Left lobe of liver (tissue), 2 donors: ENCODE data around the gene PDYN. TPM values are rescaled to one million over a fixed set of nuclear protein-coding genes. Genes with fewer than 3 reads are reported as not detected.

Experiments
- ATAC-seq: fragments of 200-7000 bp; cut with Tn5 transposase; one replicate; pipeline ENCODE4 v1.9.1; 2020; ENCODE audit warnings: mild to moderate bottlenecking, moderate library complexity
- DNase-seq: peaks from one replicate; pipeline ENCODE4 v3.0.0-alpha.2; 2020; ENCODE audit warnings: low spot score
- total RNA-seq: library from RNA; stranded (reverse); gene quantifications from one replicate; pipeline ENCODE4 v1.2.1, GENCODE V29; 2021
- donor health status: DM: no; HTN: no; CAD: no; lungs with moderate emphysema.
- donor health status: DM: no; HTN: yes; CAD: no.

The PDYN gene
- total RNA-seq, 1 donor from 2014 or later = not detected

- ATAC-seq (no peak), DNase-seq (no peak)
These were observed 1.9 kb upstream of the PDYN start for GRCh38 chr20:1995531-1996310.

- ATAC-seq = no peak
- DNase-seq = no peak
These were observed 769 bp upstream of the PDYN start for GRCh38 chr20:1994627-1995026.

GRCh38 chr20:1992359-1993110 lies 1.3 kb downstream of the PDYN start:
- DNase-seq (no peak), ATAC-seq (no peak)

DNA sequence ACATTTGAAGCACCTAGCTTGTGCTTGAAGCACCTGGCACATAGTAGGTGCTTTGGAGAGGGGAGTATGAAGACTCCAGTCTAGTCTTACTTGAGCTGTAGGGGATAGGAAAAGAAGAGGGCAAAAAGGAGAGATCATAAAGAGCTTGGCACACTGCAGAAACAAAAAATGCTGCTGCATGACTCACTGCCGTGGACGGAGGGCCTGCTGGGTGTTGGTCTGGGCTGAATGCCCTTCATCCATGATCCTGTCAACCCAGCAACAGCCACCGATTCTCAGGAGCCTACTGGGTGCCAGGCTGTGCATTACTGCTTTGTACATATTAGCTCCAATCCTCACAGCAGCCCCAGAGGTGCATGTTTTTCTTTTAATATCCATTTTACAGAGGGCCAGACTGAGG lies 6.0 kb downstream of the PDYN start:
- DNase-seq = no peak
- ATAC-seq = no peak

DNA sequence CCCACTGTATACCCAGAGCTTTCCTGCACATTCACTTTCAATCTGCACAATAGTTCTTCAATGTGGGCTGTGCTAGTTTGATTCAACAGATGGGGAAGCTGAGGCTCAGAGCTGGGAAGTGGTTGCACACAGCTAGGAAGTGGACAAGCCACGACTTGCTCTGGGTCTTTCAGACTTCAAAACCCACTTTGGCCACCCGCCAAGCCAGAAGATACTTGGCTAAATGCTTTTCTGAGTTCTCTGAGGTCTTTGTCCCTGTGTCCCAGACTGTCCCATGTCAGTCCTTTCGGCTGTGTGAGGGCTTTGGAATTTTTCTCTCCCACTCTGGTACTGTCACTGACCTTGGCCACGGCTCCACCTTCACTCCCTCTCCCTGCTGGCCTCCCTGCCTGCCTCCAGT lies 10.6 kb downstream of the PDYN start:
- ATAC-seq = no peak
- no peak for DNase-seq

DNA sequence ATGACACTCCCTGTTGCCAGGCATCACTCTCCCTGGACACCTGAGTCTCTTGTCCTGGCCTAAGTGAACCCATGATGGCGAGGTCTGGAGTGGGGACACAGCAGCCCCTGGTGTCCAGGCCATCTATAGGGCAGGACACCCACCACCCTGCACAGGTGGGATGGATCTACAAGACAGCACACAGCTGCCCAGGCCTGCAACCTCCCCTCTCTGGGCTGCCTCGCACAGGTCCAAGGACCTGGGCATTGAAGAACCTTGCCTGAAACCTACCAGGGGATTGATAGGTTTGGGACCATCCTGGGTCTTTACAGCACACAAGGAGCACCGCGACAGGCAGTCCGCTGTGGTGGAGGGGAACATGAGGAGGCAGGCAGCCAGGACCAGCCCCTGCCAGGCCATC lies 11.2 kb downstream of the PDYN start:
- no peak for DNase-seq
- no peak for ATAC-seq

- ATAC-seq (no peak), DNase-seq (no peak)
These were observed 14.6 kb downstream of the PDYN start for GRCh38 chr20:1979106-1979778.

DNA sequence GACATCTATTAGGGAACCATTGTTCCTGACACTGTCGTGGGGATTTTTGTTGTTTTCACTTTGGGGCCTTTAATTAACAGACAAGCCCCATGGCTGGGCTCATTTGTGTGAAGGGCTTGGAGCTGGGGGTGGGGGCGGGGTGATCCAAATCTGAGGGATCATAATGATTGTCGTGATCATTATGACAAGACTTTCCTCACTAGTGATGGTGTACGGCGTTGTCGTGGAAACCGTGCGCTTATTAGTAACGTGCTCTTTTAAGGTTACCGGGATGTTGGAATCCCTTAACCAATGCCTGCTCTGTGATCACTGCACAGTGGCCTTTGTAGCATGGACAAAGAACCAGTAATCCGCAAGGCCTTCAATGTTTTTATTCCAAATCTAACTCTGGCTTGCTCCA lies 18.6 kb downstream of the PDYN start:
- no peak for ATAC-seq

GRCh38 chr20:1973601-1974440 lies 20.0 kb downstream of the PDYN start:
- DNase-seq (no peak), ATAC-seq (no peak)

More for the DNA sequence above, 18.6 kb downstream of the PDYN start:
- no peak for DNase-seq

GRCh38 chr20:1971893-1972586 lies 21.8 kb downstream of the PDYN start:
- no peak for ATAC-seq
- DNase-seq = no peak

GRCh38 chr20:1968964-1969363 lies 24.9 kb downstream of the PDYN start:
- no peak for ATAC-seq
- no peak for DNase-seq

- ATAC-seq = peak; percentile 95
- peak; percentile 72 for DNase-seq
These were observed 28.1 kb downstream of the PDYN start for GRCh38 chr20:1965520-1966351.

DNA sequence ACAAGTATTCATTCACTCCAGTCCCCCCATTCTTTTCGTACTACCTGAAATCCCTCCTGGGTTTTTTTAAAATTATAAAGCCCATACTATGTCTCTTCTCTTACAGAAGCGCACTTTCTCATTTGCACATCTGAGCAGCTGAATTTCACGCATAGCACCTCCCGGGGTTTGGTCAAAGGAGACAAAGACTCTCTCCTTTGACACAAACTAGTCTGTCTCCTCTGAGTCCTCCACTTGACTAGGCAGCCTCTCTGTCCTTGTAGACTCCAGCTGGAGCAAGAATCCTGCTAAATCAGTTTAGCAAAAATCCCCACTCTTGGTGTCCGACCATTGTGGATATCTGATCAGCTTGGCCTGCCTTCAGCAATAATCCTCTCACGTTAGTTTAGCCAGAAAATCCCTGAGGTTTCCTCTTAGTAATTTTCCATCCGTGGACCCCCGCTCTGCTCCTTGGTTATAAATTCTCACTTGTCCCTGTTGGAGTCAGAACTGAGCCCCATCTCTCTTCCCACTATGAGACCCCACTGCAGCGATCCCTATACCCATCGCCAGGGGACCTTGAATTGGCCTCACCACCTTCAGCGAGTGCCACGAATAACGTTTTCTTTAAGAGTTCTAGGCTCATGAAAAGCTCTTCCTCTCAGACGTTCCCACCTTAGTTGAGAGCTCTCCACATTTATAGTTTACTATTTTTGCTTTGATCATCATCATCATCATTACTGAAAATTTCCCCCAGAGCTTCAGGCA lies 29.0 kb downstream of the PDYN start:
- ATAC-seq = no peak
- no peak for DNase-seq

- no peak for ATAC-seq
- DNase-seq = no peak
These were observed 29.8 kb downstream of the PDYN start for GRCh38 chr20:1964061-1964460.

- no peak for DNase-seq
- ATAC-seq = no peak
These were observed 32.5 kb downstream of the PDYN start for GRCh38 chr20:1961374-1961773.

DNA sequence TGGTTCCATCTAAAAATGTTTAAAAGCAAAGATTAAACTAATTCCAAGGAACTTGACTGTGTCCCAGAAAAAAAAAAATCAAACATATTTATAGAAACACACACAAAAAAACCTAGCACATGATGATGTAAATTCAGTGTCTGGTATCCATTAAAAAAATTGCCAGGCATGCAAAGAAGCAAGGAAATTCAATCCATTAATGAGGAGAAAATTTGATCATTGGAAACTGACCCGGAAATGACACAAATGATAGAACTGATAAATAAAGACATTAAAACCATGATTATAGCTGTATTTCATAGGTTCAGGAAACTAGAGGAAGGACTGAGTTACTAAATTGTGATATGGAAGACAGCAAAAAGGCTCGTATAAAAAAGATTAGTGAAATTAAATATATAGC lies 34.7 kb downstream of the PDYN start:
- ATAC-seq (no peak), DNase-seq (no peak)

DNA sequence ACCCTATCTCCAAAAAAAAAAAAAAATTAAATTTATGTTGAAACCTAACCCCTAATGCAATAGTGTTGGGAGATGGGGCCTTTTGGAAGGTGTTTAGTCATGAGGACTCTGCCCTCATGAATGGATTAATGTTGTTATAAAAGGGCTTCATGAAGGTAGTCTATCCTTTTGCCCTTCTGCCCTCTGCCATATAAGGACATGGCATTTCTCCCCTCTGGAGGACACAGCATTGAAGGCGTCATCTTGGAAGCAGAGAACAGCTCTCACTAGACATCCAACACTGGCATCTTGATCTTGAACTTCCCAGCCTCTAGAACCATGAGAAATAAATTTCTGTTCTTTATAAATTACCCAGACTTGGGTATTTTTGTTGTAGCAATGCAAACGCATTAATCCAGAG lies 35.4 kb downstream of the PDYN start:
- DNase-seq (no peak), ATAC-seq (no peak)

DNA sequence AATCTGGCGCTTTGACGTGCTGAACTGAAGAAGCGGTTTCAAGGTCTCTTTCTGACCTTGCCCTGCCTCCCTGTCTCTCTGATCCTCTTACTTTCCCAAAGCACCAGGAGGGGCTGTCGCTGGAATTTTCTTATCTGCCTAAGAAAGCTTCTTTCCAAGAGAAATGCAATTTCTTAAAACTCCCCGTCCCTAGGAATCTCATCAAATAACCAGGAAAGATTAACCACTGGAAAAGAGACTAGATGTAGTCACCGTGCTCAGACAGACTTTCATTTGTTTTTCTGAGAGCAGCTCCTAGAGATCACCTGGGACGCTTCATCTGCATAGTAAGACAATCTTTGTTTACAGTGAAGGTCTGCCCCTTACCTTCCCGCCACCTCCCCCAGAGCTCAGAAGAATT lies 38.6 kb downstream of the PDYN start:
- no peak for DNase-seq

DNA sequence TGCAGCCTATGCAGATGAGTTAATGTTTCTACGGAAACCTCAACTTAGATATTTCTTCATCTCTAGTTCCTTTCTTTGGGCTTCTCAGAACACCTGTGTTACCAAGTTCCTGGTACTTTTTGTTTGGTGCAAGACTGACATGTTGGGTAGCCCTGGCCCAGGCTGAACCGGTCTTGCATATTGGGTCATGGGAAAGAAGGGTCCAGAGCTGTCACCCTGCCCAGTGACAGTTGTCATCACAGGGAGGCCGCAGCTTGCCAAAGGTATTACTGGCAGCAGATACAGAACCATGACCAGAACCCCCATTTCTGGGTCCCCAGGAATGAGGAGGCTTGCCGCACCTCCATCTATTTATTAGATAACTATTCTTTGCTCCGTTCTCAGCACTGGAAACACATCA lies 40.2 kb downstream of the PDYN start:
- ATAC-seq (no peak), DNase-seq (peak; percentile 35)

More for the DNA sequence above, 38.6 kb downstream of the PDYN start:
- ATAC-seq = no peak
